Ishikawa (cell line): Measurements from ENCODE around the gene SAMD5.

Source experiments
- CEBPB ChIP-seq: IDR thresholded peaks from 2 replicates; pipeline ENCODE4 v1.6.1; 2012
- EGR1 ChIP-seq: IDR thresholded peaks from 2 replicates; pipeline ENCODE4 v1.6.1; 2012
- EP300 ChIP-seq: IDR thresholded peaks from 2 replicates; pipeline ENCODE4 v1.6.1; 2012; ENCODE audit warnings: borderline replicate concordance
- MAX ChIP-seq: IDR thresholded peaks from 2 replicates; pipeline ENCODE4 v1.6.1; 2012
- NFIC ChIP-seq: IDR thresholded peaks from 2 replicates; pipeline ENCODE4 v1.6.1; 2012
- RAD21 ChIP-seq: IDR thresholded peaks from 2 replicates; pipeline ENCODE4 v1.6.1; 2012; ENCODE audit warnings: low read depth
- TAF1 ChIP-seq: IDR thresholded peaks from 2 replicates; pipeline ENCODE4 v1.6.1; 2012; ENCODE audit warnings: low read depth, mild to moderate bottlenecking
- TEAD4 ChIP-seq: IDR thresholded peaks from 2 replicates; pipeline ENCODE4 v1.6.1; 2012
- USF1 ChIP-seq: IDR thresholded peaks from 2 replicates; pipeline ENCODE4 v1.6.1; 2012
- YY1 ChIP-seq: IDR thresholded peaks from 2 replicates; pipeline ENCODE4 v1.6.1; 2012; ENCODE audit warnings: low read depth

GRCh38 chr6:147508042-147508865, at the start of gene SAMD5:
- no peak for TF ChIP-seq EP300
- no peak for TF ChIP-seq RAD21
- TF ChIP-seq TAF1, result 0 out of 2 replicates have a peak, but pooled peaks have one; percentile 27
- 0 out of 2 replicates have a peak, but pooled peaks have one; percentile 18 for TF ChIP-seq MAX
- TF ChIP-seq TEAD4, result 0 out of 2 replicates have a peak, but pooled peaks have one; percentile 5
- TF ChIP-seq USF1, result no peak
- no peak for TF ChIP-seq EGR1
- no peak for TF ChIP-seq YY1
- TF ChIP-seq CEBPB, result no peak
- TF ChIP-seq NFIC, result no peak
